Cardiac muscle cell (in vitro differentiated cells and primary cell): ENCODE data around the gene RAX2. TPM values are rescaled to one million over a fixed set of nuclear protein-coding genes. Genes with fewer than 3 reads are reported as not detected.

Experiments used
- DNase-seq, 2 donors: peaks; one replicate each; pipeline versions ENCODE4 v3.0.0 to v3.0.0-alpha.2; 2010 to 2017; ENCODE audit warnings: low read depth in 1 of 2, low spot score in 1 of 2
- H3K27ac ChIP-seq: fragments of 200-600 bp; sonication (generic); 2 replicates; pipeline ENCODE4 v1.5.1; 2016
- H3K27me3 ChIP-seq: fragments of 200-600 bp; sonication (generic); 2 replicates; pipeline ENCODE4 v1.6.0; 2016; ENCODE audit warnings: control low read depth
- H3K36me3 ChIP-seq: fragments of 200-600 bp; sonication (generic); 2 replicates; pipeline ENCODE4 v1.5.1; 2016; ENCODE audit warnings: control low read depth
- H3K4me1 ChIP-seq: fragments of 200-600 bp; sonication (generic); 2 replicates; pipeline ENCODE4 v1.8.1; 2017; ENCODE audit warnings: low read depth, mild to moderate bottlenecking, mixed run types
- H3K4me3 ChIP-seq: fragments of 200-600 bp; sonication (generic); 2 replicates; pipeline ENCODE4 v1.5.1; 2016; ENCODE audit warnings: mild to moderate bottlenecking
- H3K9me3 ChIP-seq: fragments of 200-600 bp; sonication (generic); 2 replicates; pipeline ENCODE4 v1.5.1; 2017; ENCODE audit warnings: low read depth, mild to moderate bottlenecking, control low read depth
- CTCF ChIP-seq: IDR thresholded peaks from 2 replicates; pipeline ENCODE4 v1.5.1; 2012; ENCODE audit warnings: low read depth, mild to moderate bottlenecking, low read length
- polyA plus RNA-seq: library from polyadenylated mRNA; unstranded; fragments of >200 nt; fragmentation: Nextera tagmentation; extraction: Ambion mirVana; gene quantifications from 2 replicates; pipeline ENCODE4 v1.2.1, GENCODE V29; 2016
- total RNA-seq: library from RNA; depleted of rRNA; stranded (reverse); fragments of >200 nt; gene quantifications from 2 replicates; pipeline ENCODE4 v1.2.3, GENCODE V29; 2016

RAX2 gene
- total and polyA plus RNA-seq, 2 experiments from 2014 or later = not detected

DNA sequence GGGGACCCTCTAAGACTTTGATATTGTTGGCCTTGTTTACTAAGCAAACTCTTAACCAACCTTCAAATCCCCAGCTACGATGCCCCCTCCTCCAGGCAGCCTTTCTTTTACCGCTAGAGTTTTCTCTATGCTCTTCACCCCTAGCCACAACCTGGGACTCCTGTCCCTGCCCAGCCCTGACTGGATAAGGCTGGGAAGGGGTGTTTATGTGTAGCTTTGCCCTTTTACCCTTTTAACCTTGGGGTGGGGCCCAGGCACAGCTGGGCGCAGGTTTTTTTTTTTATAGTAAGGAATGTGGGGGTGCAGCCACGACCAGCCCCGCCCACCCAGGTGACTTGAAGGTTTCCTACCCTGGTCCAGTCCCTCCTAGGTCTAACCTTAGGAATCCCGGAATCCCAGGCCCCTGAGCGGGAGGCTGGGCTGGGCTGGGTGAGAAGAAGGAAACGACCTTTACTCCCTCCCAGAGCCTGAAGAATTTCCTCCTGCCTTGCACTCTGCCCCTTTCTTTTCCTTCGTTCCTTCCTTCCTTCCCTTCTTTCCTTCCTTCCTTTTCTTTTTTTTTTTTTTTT is 51.6 kb downstream of the RAX2 start:
- H3K9me3 ChIP-seq = no peaks in the 10 kb centered on the region
- peaks cover 19% of the 10 kb centered on the region for H3K27me3 ChIP-seq
- no peak for TF ChIP-seq CTCF
- DNase-seq = no peak
- H3K4me1 ChIP-seq = no peaks in the 10 kb centered on the region
- H3K36me3 ChIP-seq = no peaks in the 10 kb centered on the region
- H3K27ac ChIP-seq = no peak overlapping the region
- H3K4me3 ChIP-seq = no peak overlapping the region

- no peaks in the 10 kb centered on the region for H3K9me3 ChIP-seq
- H3K4me3 ChIP-seq = no peak overlapping the region
- H3K4me1 ChIP-seq = no peaks in the 10 kb centered on the region
- no peaks in the 10 kb centered on the region for H3K36me3 ChIP-seq
- H3K27ac ChIP-seq = no peak overlapping the region
- DNase-seq = no peak
- H3K27me3 ChIP-seq = peaks cover 19% of the 10 kb centered on the region
- TF ChIP-seq CTCF = no peak
These were observed 52.2 kb downstream of the RAX2 start for GRCh38 chr19:3719868-3720267.

Other genes with a start within 250 kb of the RAX2 start
- gene TEKTIP1, start 233.1 kb downstream of the RAX2 start, total RNA-seq = 1.9 and 5.4 TPM in 2 replicates
- gene TEKTIP1, start 233.1 kb downstream of the RAX2 start, polyA plus RNA-seq = 4.0 and 5.9 TPM in 2 replicates
- 89.0 and 110 TPM in 2 replicates for gene MFSD12, start 214.6 kb downstream of the RAX2 start, total RNA-seq
- 51.5 and 71.8 TPM in 2 replicates for gene MFSD12, start 214.6 kb downstream of the RAX2 start, polyA plus RNA-seq
- gene HMG20B, start 199.3 kb downstream of the RAX2 start, total RNA-seq = 202 and 253 TPM in 2 replicates
- 154 and 177 TPM in 2 replicates for gene HMG20B, start 199.3 kb downstream of the RAX2 start, polyA plus RNA-seq
- gene GIPC3, start 186.8 kb downstream of the RAX2 start, total RNA-seq = 0.28 and 0.54 TPM in 2 replicates
- gene GIPC3, start 186.8 kb downstream of the RAX2 start, polyA plus RNA-seq = 0.13 and 2.2 TPM in 2 replicates
- 0.15 and 0.18 TPM in 2 replicates for gene TBXA2R, start 165.4 kb downstream of the RAX2 start, total RNA-seq
- gene TBXA2R, start 165.4 kb downstream of the RAX2 start, polyA plus RNA-seq = 0.40 and 1.0 TPM in 2 replicates
- gene CACTIN, start 145.4 kb downstream of the RAX2 start, total RNA-seq = 31.0 and 49.0 TPM in 2 replicates
- gene CACTIN, start 145.4 kb downstream of the RAX2 start, polyA plus RNA-seq = 19.4 and 20.1 TPM in 2 replicates
- gene PIP5K1C, start 71.8 kb downstream of the RAX2 start, total RNA-seq = 24.1 and 28.4 TPM in 2 replicates
- 21.0 and 21.8 TPM in 2 replicates for gene PIP5K1C, start 71.8 kb downstream of the RAX2 start, polyA plus RNA-seq
- 2.8 and 5.2 TPM in 2 replicates for gene TJP3, start 63.8 kb downstream of the RAX2 start, total RNA-seq
- 3.0 and 5.0 TPM in 2 replicates for gene TJP3, start 63.8 kb downstream of the RAX2 start, polyA plus RNA-seq
- gene APBA3, start 10.5 kb downstream of the RAX2 start, total RNA-seq = 39.9 and 49.4 TPM in 2 replicates
- 29.4 and 34.3 TPM in 2 replicates for gene APBA3, start 10.5 kb downstream of the RAX2 start, polyA plus RNA-seq
- gene MRPL54, start 9.5 kb downstream of the RAX2 start, total RNA-seq = 37.9 and 57.8 TPM in 2 replicates
- 81.5 and 91.2 TPM in 2 replicates for gene MRPL54, start 9.5 kb downstream of the RAX2 start, polyA plus RNA-seq
- gene MATK, start 14.2 kb upstream of the RAX2 start, total RNA-seq = 4.9 and 6.9 TPM in 2 replicates
- 4.8 and 7.4 TPM in 2 replicates for gene MATK, start 14.2 kb upstream of the RAX2 start, polyA plus RNA-seq
- gene ZFR2, start 96.8 kb upstream of the RAX2 start, total RNA-seq = 18.8 and 24.2 TPM in 2 replicates
- 43.0 and 44.7 TPM in 2 replicates for gene ZFR2, start 96.8 kb upstream of the RAX2 start, polyA plus RNA-seq
- 0.15 and 0.25 TPM in 2 replicates for gene ATCAY, start 108.5 kb upstream of the RAX2 start, total RNA-seq
- gene ATCAY, start 108.5 kb upstream of the RAX2 start, polyA plus RNA-seq = 0.29 and 0.40 TPM in 2 replicates
- gene NMRK2, start 160.8 kb upstream of the RAX2 start, total RNA-seq = 32.9 and 46.5 TPM in 2 replicates
- 34.3 and 39.4 TPM in 2 replicates for gene NMRK2, start 160.8 kb upstream of the RAX2 start, polyA plus RNA-seq
- gene DAPK3, start 198.9 kb upstream of the RAX2 start, total RNA-seq = 133 and 157 TPM in 2 replicates
- 72.1 and 90.2 TPM in 2 replicates for gene DAPK3, start 198.9 kb upstream of the RAX2 start, polyA plus RNA-seq
- 2,213 and 2,849 TPM in 2 replicates for gene EEF2, start 213.2 kb upstream of the RAX2 start, total RNA-seq
- 316 and 530 TPM in 2 replicates for gene EEF2, start 213.2 kb upstream of the RAX2 start, polyA plus RNA-seq
- gene PIAS4, start 235.5 kb upstream of the RAX2 start, total RNA-seq = 32.6 and 35.4 TPM in 2 replicates
- 9.6 and 11.3 TPM in 2 replicates for gene PIAS4, start 235.5 kb upstream of the RAX2 start, polyA plus RNA-seq